Gastroesophageal sphincter (tissue), 4 donors: ENCODE data around the gene MICAL3. TPM values are rescaled to one million over a fixed set of nuclear protein-coding genes. Genes with fewer than 3 reads are reported as not detected.

Source experiments
- ATAC-seq: fragments of 150-250 bp; one replicate; pipeline ENCODE4 v1.9.1; 2016; ENCODE audit warnings: mild to moderate bottlenecking, moderate library complexity
- H3K27ac ChIP-seq, 4 donors: fragments of 200-600 bp; sonication (generic) in 3 of 4; 1 replicate in 3 of 4; 2 replicates in 1 of 4; pipeline ENCODE4 v1.5.1; 2016 to 2019
- H3K27me3 ChIP-seq: fragments of 200-600 bp; sonication (generic); one replicate; pipeline ENCODE4 v1.5.1; 2019
- H3K36me3 ChIP-seq, 2 donors: fragments of 200-600 bp; sonication (generic); one replicate each; pipeline ENCODE4 v1.5.1; 2019; ENCODE audit warnings: control low read depth in 1 of 2
- H3K4me1 ChIP-seq, 3 donors: fragments of 200-600 bp; sonication (generic); 1 replicate in 2 of 3; 2 replicates in 1 of 3; pipeline ENCODE4 v1.5.1; 2016 to 2019; ENCODE audit warnings: control low read depth in 2 of 3
- H3K4me3 ChIP-seq, 2 donors: fragments of 200-600 bp; sonication (generic); one replicate each; pipeline ENCODE4 v1.5.1; 2019; ENCODE audit warnings: mild to moderate bottlenecking in 1 of 2, moderate library complexity in 1 of 2
- H3K9me3 ChIP-seq, 3 donors: fragments of 200-600 bp; sonication (generic); one replicate each; pipeline ENCODE4 v1.5.1; 2017 to 2019; ENCODE audit warnings: control low read depth in 2 of 3
- EP300 ChIP-seq: sonication (generic); formaldehyde crosslinking; IDR thresholded peaks from one replicate; pipeline ENCODE4 v1.6.1; 2017; ENCODE audit warnings: antibody characterized with exemption, mild to moderate bottlenecking
- POLR2A ChIP-seq, 2 donors: fragments of 450-650 bp; IDR thresholded peaks; one replicate each; pipeline ENCODE4 v1.6.1; 2017; ENCODE audit warnings: antibody characterized with exemption in 2 of 2, mild to moderate bottlenecking in 2 of 2, moderate library complexity in 1 of 2
- POLR2AphosphoS5 ChIP-seq: sonication (generic); formaldehyde crosslinking; IDR thresholded peaks from one replicate; pipeline ENCODE4 v1.6.1; 2017; ENCODE audit warnings: antibody characterized with exemption
- WGBS, 2 donors: methylation state at CpG; one replicate each; pipeline ENCODE4 v1.1.5; 2018; ENCODE audit warnings: low coverage in 1 of 2; 5-methylcytosine and 5-hydroxymethylcytosine counted together
- total RNA-seq, 4 donors: library from RNA; depleted of rRNA; stranded (reverse); fragments of >200 nt; gene quantifications; one replicate each; pipeline ENCODE4 v1.1.0, GENCODE V29; 2016
- TF ChIP-seq, protein P1 (sequence below), 4 experiments: fragments of 200-600 bp in 2 of 4; fragments of 450-650 bp in 2 of 4; sonication (generic) in 1 of 4; IDR thresholded peaks; one replicate each; pipeline ENCODE4 v1.5.1; 2017 to 2019; ENCODE audit warnings: antibody characterized with exemption in 4 of 4, mild to moderate bottlenecking in 2 of 4, moderate library complexity in 2 of 4

The MICAL3 gene
- total RNA-seq, 4 donors from 2014 or later: 37.3 to 120 (median 51.5) TPM

- Histone ChIP-seq H3K4me3 (peak overlapping the region in 1 of 2 donors; percentile 28), H3K27me3 (no peaks in the 10 kb centered on the region), H3K4me1 (peaks cover 3 to 91% (median 29%) of the 10 kb centered on the region in 3 donors), H3K36me3 (peaks cover 0 to 8% of the 10 kb centered on the region in 2 donors), H3K9me3 (no peaks in the 10 kb centered on the region), H3K27ac (peak overlapping the region; percentile 89 to 99 (median 90))
- TF ChIP-seq POLR2AphosphoS5 (peak; percentile 78), POLR2A (IDR thresholded peaks at IDR 0.05) (peak in 1 of 2 donors; percentile 24), EP300 (no peak)
- TF ChIP-seq, protein P1, sequence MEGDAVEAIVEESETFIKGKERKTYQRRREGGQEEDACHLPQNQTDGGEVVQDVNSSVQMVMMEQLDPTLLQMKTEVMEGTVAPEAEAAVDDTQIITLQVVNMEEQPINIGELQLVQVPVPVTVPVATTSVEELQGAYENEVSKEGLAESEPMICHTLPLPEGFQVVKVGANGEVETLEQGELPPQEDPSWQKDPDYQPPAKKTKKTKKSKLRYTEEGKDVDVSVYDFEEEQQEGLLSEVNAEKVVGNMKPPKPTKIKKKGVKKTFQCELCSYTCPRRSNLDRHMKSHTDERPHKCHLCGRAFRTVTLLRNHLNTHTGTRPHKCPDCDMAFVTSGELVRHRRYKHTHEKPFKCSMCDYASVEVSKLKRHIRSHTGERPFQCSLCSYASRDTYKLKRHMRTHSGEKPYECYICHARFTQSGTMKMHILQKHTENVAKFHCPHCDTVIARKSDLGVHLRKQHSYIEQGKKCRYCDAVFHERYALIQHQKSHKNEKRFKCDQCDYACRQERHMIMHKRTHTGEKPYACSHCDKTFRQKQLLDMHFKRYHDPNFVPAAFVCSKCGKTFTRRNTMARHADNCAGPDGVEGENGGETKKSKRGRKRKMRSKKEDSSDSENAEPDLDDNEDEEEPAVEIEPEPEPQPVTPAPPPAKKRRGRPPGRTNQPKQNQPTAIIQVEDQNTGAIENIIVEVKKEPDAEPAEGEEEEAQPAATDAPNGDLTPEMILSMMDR (IDR thresholded peaks at IDR 0.05): no peak
- WGBS, 2 donors: 25 to 67% methylated on average over 1 to 5 of the region's 13 CpGs
- ATAC-seq: peak; percentile 81
These were observed 177.9 kb downstream of the MICAL3 start for GRCh38 chr22:17846326-17846992.

- Histone ChIP-seq H3K27me3 (no peaks in the 10 kb centered on the region), H3K9me3 (no peaks in the 10 kb centered on the region), H3K27ac (peak overlapping the region; percentile 89 to 93 (median 90)), H3K4me3 (peak overlapping the region in 1 of 2 donors; percentile 28), H3K36me3 (peaks cover 0 to 15% of the 10 kb centered on the region in 2 donors), H3K4me1 (peaks cover 3 to 84% (median 29%) of the 10 kb centered on the region in 3 donors)
- ATAC-seq: peak; percentile 68
- TF ChIP-seq POLR2A (IDR thresholded peaks at IDR 0.05): no peak
- peak; percentile 42 for TF ChIP-seq POLR2AphosphoS5
- WGBS, 2 donors: 0% methylated on average over 3 of the region's 3 CpGs; no CpG with 5 or more reads in 1 of the 2 donors
These were observed 178.6 kb downstream of the MICAL3 start for GRCh38 chr22:17845790-17846189.

GRCh38 chr22:17845327-17845726, 179.0 kb downstream of the MICAL3 start:
- Histone ChIP-seq H3K36me3 (peaks cover 0 to 20% of the 10 kb centered on the region in 2 donors), H3K9me3 (no peaks in the 10 kb centered on the region), H3K27ac (peak overlapping the region; percentile 89 to 93 (median 90)), H3K4me1 (peaks cover 3 to 80% (median 29%) of the 10 kb centered on the region in 3 donors), H3K4me3 (no peak overlapping the region), H3K27me3 (no peaks in the 10 kb centered on the region)
- WGBS, 2 donors: 20 to 46% methylated on average over 8 of the region's 8 CpGs
- TF ChIP-seq POLR2AphosphoS5: no peak
- TF ChIP-seq, protein P1 (IDR thresholded peaks at IDR 0.05): no peak
- TF ChIP-seq EP300: no peak
- no peak for TF ChIP-seq POLR2A (IDR thresholded peaks at IDR 0.05)
- ATAC-seq: no peak

GRCh38 chr22:17844150-17844549, 180.2 kb downstream of the MICAL3 start:
- Histone ChIP-seq H3K36me3 (peaks cover 0 to 30% of the 10 kb centered on the region in 2 donors), H3K27ac (peak overlapping the region; percentile 89 to 93 (median 90)), H3K4me3 (no peak overlapping the region), H3K4me1 (peaks cover 3 to 76% (median 29%) of the 10 kb centered on the region in 3 donors), H3K27me3 (no peaks in the 10 kb centered on the region), H3K9me3 (no peaks in the 10 kb centered on the region)
- no peak for ATAC-seq
- WGBS, 2 donors: 67 to 74% methylated on average over 3 to 5 of the region's 5 CpGs
- TF ChIP-seq, protein P1 (IDR thresholded peaks at IDR 0.05): no peak
- TF ChIP-seq POLR2A (IDR thresholded peaks at IDR 0.05) (no peak), POLR2AphosphoS5 (no peak)

DNA sequence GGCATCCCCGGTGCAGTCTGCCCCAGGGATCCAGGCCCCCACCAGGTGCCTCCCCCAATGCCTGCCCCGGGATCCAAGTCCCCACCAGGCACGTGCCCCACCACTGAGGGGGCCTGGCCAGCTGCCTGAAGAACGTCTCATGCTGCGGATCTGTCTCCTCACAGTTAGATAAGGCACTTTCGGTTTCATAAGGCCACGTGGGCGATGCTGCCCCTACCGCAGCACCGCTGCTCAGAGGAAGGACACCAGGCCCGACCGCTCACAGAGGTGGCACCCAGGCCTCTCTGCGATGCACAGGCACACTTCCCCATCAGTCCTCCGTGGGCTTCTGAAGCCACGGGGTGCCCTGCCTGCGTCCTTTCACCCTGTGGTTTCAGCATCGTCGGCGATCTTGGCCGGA, 182.0 kb downstream of the MICAL3 start:
- Histone ChIP-seq H3K4me1 (peaks cover 3 to 66% (median 28%) of the 10 kb centered on the region in 3 donors), H3K4me3 (peak overlapping the region in 1 of 2 donors; percentile 25), H3K9me3 (no peaks in the 10 kb centered on the region), H3K27ac (peak overlapping the region; percentile 1 to 91 (median 83)), H3K27me3 (no peaks in the 10 kb centered on the region), H3K36me3 (peaks cover 0 to 46% of the 10 kb centered on the region in 2 donors)
- TF ChIP-seq EP300 (no peak), POLR2AphosphoS5 (peak; percentile 40)
- 61% methylated on average over 5 of the region's 20 CpGs; no CpG with 5 or more reads in 1 of the 2 donors for WGBS, 2 donors
- ATAC-seq: no peak

DNA sequence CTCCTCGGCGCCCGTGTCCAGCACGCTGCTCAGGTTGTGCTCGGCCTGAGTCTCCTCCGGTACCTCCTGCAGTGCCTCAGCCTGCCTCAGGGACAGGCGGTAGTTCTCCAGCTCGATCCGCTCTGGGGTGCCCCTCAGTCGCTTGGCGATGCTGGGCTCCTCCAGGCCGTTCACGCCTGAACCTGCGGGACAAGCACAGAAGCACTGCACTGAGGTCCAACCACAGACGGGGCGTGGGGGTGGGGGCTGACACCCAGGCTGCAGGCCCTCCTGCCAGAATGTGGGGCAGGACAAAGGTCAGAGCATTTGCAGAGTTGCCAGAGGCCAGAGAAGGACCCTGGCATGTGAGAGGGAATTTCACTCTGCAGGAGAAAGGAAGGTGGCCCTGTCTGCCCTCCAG, 182.5 kb downstream of the MICAL3 start:
- no peaks in the 10 kb centered on the region for H3K9me3 ChIP-seq
- TF ChIP-seq EP300 (no peak), POLR2A (IDR thresholded peaks at IDR 0.05) (no peak), POLR2AphosphoS5 (no peak)
- TF ChIP-seq, protein P1 (IDR thresholded peaks at IDR 0.05): no peak
- H3K36me3 ChIP-seq: peaks cover 0 to 52% of the 10 kb centered on the region in 2 donors
- 100% methylated on average over 1 to 2 of the region's 16 CpGs for WGBS, 2 donors
- H3K4me3 ChIP-seq: no peak overlapping the region
- peaks cover 3 to 66% (median 25%) of the 10 kb centered on the region in 3 donors for H3K4me1 ChIP-seq
- ATAC-seq: no peak
- peak overlapping the region; percentile 1 to 91 (median 83) for H3K27ac ChIP-seq
- H3K27me3 ChIP-seq: no peaks in the 10 kb centered on the region
